ENCODE measurements around the gene ELAPOR1. TPM values are rescaled to one million over a fixed set of nuclear protein-coding genes. Genes with fewer than 3 reads are reported as not detected.

Gene ELAPOR1
- total RNA-seq, 4 donors from 2014 or later: 0.40 to 14.8 (median 0.53) TPM

- Histone ChIP-seq H3K4me3 (no peak overlapping the region), H3K27ac (no peak overlapping the region), H3K27me3 (no peaks in the 10 kb centered on the region), H3K36me3 (no peaks in the 10 kb centered on the region), H3K4me1 (peaks cover 13 to 18% (median 13%) of the 10 kb centered on the region in 3 donors), H3K9me3 (no peaks in the 10 kb centered on the region)
- TF ChIP-seq POLR2A (IDR thresholded peaks at IDR 0.05) (no peak), CTCF (IDR thresholded peaks at IDR 0.05) (no peak)
- no peak for DNase-seq
- WGBS, 2 donors: 85 to 86% methylated on average over 3 of the region's 3 CpGs
- intact Hi-C loops (cut with DNase I): no loop called here
Measured at GRCh38 chr1:109159326-109159725, 45.4 kb downstream of the ELAPOR1 start.

DNA sequence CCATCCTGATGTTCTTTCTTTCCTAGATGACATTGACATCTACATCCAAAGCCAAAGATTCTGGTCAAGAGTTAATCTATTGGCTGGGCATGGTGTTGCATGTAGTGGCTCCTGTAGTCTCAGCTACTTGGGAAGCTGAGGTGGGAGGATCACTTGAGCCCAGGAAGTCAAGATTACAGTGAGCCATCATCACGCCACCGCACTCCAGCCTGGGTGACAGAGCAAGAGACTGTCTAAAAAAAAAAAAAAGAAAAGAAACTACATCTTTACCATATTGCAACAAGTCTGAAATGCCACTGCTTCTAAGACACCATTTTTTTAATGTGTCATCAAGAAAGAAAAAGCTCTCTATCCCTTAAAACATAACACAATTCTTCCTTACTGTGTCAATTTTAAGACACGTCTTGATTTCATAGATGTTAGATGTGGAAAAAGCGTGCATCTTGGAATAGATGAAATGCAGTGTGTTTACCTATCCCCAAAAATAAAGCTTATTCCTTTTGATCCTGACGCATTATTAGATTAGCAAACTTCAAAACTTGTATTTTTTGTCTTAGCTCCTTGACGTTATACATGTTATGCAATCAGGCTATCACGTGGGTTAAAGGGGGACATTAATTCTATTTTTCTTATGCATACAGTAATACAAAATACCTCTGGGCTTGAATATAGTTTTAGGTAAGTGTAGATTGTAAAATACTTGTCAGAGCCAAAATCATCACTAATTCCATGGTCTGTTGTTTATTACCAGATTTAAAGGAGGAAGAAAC is 46.3 kb downstream of the ELAPOR1 start:
- intact Hi-C loops (cut with DNase I): no loop called here

GRCh38 chr1:109161858-109162606 is 48.1 kb downstream of the ELAPOR1 start:
- no peak for DNase-seq
- TF ChIP-seq CTCF (IDR thresholded peaks at IDR 0.05) (no peak), POLR2A (IDR thresholded peaks at IDR 0.05) (no peak)
- Histone ChIP-seq H3K36me3 (no peaks in the 10 kb centered on the region), H3K9me3 (no peaks in the 10 kb centered on the region), H3K4me3 (peak overlapping the region in 1 of 4 donors; percentile 15), H3K27me3 (no peaks in the 10 kb centered on the region), H3K27ac (peak overlapping the region in 3 of 4 donors; percentile 32 to 73 (median 53)), H3K4me1 (peaks cover 13 to 18% (median 13%) of the 10 kb centered on the region in 3 donors)
- intact Hi-C loops (cut with DNase I): no loop called here
- 15 to 27% methylated on average over 8 to 9 of the region's 12 CpGs for WGBS, 2 donors

More for the DNA sequence above, 46.3 kb downstream of the ELAPOR1 start:
- Histone ChIP-seq H3K4me1 (peaks cover 13 to 18% (median 13%) of the 10 kb centered on the region in 3 donors), H3K9me3 (no peaks in the 10 kb centered on the region), H3K27me3 (no peaks in the 10 kb centered on the region), H3K36me3 (no peaks in the 10 kb centered on the region), H3K4me3 (no peak overlapping the region), H3K27ac (no peak overlapping the region)
- DNase-seq: no peak
- 84 to 87% methylated on average over 7 of the region's 7 CpGs for WGBS, 2 donors
- no peak for TF ChIP-seq POLR2A (IDR thresholded peaks at IDR 0.05)
- TF ChIP-seq CTCF (IDR thresholded peaks at IDR 0.05): no peak

- H3K27ac ChIP-seq: peak overlapping the region in 3 of 4 donors; percentile 32 to 73 (median 53)
- no peak for DNase-seq
- no peaks in the 10 kb centered on the region for H3K9me3 ChIP-seq
- H3K4me3 ChIP-seq: no peak overlapping the region
- no peaks in the 10 kb centered on the region for H3K36me3 ChIP-seq
- no peak for TF ChIP-seq CTCF (IDR thresholded peaks at IDR 0.05)
- no peak for TF ChIP-seq POLR2A (IDR thresholded peaks at IDR 0.05)
- intact Hi-C loops (cut with DNase I): no loop called here
- no peaks in the 10 kb centered on the region for H3K27me3 ChIP-seq
- peaks cover 13 to 18% (median 13%) of the 10 kb centered on the region in 3 donors for H3K4me1 ChIP-seq
Measured at GRCh38 chr1:109162626-109163025, 48.7 kb downstream of the ELAPOR1 start.

DNA sequence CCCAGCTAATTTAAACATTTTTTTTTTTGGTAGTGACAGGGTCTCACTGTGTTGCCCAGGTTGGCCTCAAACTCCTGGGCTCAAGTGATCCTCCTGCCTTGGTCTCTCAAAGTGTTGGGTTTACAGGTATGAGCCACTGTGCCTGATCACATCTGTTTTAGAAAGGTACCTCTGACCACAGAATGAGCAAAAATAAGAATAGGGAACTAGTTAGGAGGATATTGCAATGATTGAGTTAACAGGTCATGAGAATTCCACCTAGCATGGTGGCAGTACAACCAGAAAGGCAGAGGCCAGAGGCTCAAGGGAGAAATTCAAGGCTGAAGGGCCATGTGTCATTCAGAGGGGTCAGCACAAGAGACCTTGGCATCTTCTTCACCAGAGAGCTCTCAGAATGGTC is 49.6 kb downstream of the ELAPOR1 start:
- no peaks in the 10 kb centered on the region for H3K36me3 ChIP-seq
- intact Hi-C loops (cut with DNase I): no loop called here
- H3K4me3 ChIP-seq: no peak overlapping the region
- H3K27me3 ChIP-seq: no peaks in the 10 kb centered on the region
- TF ChIP-seq POLR2A (IDR thresholded peaks at IDR 0.05) (no peak), CTCF (IDR thresholded peaks at IDR 0.05) (no peak)
- no peak for DNase-seq
- no peak overlapping the region for H3K27ac ChIP-seq
- peaks cover 13 to 18% (median 13%) of the 10 kb centered on the region in 3 donors for H3K4me1 ChIP-seq
- no peaks in the 10 kb centered on the region for H3K9me3 ChIP-seq

Data from esophagus squamous epithelium (tissue), 5 donors.